GM12878 (cell line): ENCODE data around the gene XIRP1.

Experiments used
- BRCA1 ChIP-seq: IDR thresholded peaks from 2 replicates; pipeline ENCODE4 v1.6.1; 2011; ENCODE audit warnings: low read depth, low read length, improper control_type of control experiment
- CTCF ChIP-seq, 3 experiments: IDR thresholded peaks in 2 of 3; conservative IDR thresholded peaks in 1 of 3; 2 replicates each; pipeline ENCODE4 v1.5.1; 2011; ENCODE audit warnings: low read depth in 3 of 3, low read length in 3 of 3, mild to moderate bottlenecking in 3 of 3, control low read depth in 2 of 3, moderate library complexity in 2 of 3, inconsistent platforms in 1 of 3, mixed read lengths in 1 of 3; ENCODE audit not compliant: control insufficient read depth in 2 of 3, insufficient read depth in 1 of 3; ENCODE audit errors: extremely low read depth in 1 of 3
- EZH2 ChIP-seq: IDR thresholded peaks from 2 replicates; pipeline ENCODE4 v1.6.1; 2012; ENCODE audit warnings: low read depth, mild to moderate bottlenecking, control low read depth, inconsistent platforms, low read length, borderline replicate concordance; ENCODE audit not compliant: control insufficient read depth
- HDAC6 ChIP-seq: fragments of 200-600 bp; sonication (generic); IDR thresholded peaks from one replicate; pipeline ENCODE4 v1.8.0; 2017; ENCODE audit warnings: antibody characterized with exemption; ENCODE audit not compliant: unreplicated experiment
- KLF5 ChIP-seq: fragments of 450-650 bp; IDR thresholded peaks from 2 replicates; pipeline ENCODE4 v1.6.1; 2014; ENCODE audit warnings: mild to moderate bottlenecking; ENCODE audit not compliant: partially characterized antibody
- MYC ChIP-seq: IDR thresholded peaks from 2 replicates; pipeline ENCODE4 v1.6.1; 2011; ENCODE audit warnings: mild to moderate bottlenecking, low read length, moderate library complexity, inconsistent platforms; ENCODE audit not compliant: insufficient read depth, insufficient replicate concordance, insufficient read length, severe bottlenecking
- NRF1 ChIP-seq: conservative IDR thresholded peaks from 2 replicates; pipeline ENCODE4 v1.6.1; 2011; ENCODE audit warnings: mild to moderate bottlenecking, low read depth, low read length, improper control_type of control experiment
- PAX5 ChIP-seq: IDR thresholded peaks from 2 replicates; pipeline ENCODE4 v1.6.1; 2011; ENCODE audit warnings: low read depth, low read length, borderline replicate concordance
- SREBF2 ChIP-seq: IDR thresholded peaks from 2 replicates; pipeline ENCODE4 v1.6.1; 2012; ENCODE audit warnings: mild to moderate bottlenecking, low read length
- TAF1 ChIP-seq: IDR thresholded peaks from 2 replicates; pipeline ENCODE4 v1.6.1; 2011; ENCODE audit warnings: mild to moderate bottlenecking, low read depth, low read length, borderline replicate concordance
- TARDBP ChIP-seq: IDR thresholded peaks from 2 replicates; pipeline ENCODE4 v1.6.1; 2016; ENCODE audit warnings: borderline replicate concordance

DNA sequence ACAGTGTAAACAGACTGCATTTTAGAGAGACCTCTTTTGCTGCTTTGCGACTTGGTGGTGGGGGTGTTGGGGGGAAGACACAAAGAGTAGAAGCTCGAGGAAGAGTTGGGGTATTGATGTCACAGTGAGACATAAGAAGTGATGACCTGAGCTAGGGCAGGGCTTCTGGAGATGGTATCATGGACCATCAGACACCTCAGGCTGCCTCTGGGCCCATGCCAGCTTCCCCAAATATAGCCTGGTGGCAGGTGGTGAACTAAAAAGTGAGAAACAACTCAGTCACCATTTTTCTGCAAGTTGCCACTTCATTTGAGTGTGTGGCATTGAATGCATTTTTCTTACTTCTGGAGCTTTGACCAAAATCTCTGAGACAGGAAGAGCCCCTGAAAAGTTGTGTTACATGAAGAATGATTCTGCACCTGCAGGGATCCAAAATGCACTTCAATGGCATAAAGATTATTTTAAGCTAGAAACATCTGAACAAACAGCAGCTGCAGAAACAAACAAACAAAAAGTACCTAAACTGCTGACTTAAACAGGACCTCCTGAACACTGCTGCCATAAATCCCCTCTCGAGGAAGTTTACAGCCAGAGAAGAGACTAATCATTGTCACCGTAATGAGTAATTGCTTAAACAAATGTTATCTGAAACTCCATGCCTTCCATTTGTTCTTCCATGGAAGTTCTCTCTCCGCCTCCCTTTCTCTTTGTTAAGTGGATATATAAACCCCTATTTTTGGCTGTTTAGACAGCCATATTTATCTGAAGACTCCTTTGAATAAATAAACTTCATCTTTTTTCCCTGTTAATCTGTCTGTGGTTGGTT lies 15.2 kb upstream of the XIRP1 start:
- TF ChIP-seq KLF5 (no peak), HDAC6 (no peak), CTCF (IDR thresholded peaks at IDR 0.05 in 2 of 3, conservative IDR thresholded peaks at IDR 0.05 in 1 of 3; ENCODE audit: control insufficient read depth in 2 of 3, extremely low read depth in 1 of 3, insufficient read depth in 1 of 3, low read depth in 3 of 3, low read length in 3 of 3) (no peak), TARDBP (no peak), TAF1 (no peak), BRCA1 (no peak), EZH2 (no peak), NRF1 (no peak), SREBF2 (no peak), PAX5 (no peak), MYC (no peak)
